Measurements from ENCODE around the gene RAB8B.

Gene RAB8B

GRCh38 chr15:63299943-63300575 is 110.7 kb downstream of the RAB8B start:
- in situ Hi-C loops (cut with MboI; ENCODE audit: low sequenced_read_pairs): loop anchor here (25.0 kb wide), 1 partner anchor 287 kb away; the partner anchor contains the start of gene FBXL22

DNA sequence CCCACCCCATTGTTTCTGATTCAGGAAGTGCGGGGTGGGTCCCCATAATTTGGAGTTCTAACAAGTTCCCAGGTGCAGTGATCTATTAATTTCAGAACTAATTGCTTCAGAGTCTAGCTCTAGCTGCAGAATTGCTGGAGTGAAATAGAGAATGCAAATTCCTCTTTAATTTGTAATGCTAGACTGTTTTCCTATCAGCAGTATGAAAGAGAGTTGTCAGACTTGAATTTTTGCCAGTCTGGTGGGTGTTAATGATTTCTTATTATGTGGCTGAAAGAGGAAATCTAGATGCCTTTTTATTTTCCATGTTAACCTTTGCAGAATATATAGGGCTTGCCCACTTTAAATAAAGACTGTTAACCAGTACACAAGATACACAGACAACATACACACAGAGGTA is 111.7 kb downstream of the RAB8B start:
- in situ Hi-C loops (cut with MboI; ENCODE audit: low sequenced_read_pairs): no loop called here

GRCh38 chr15:63305260-63305659 is 115.9 kb downstream of the RAB8B start:
- in situ Hi-C loops (cut with MboI; ENCODE audit: low sequenced_read_pairs): no loop called here

GRCh38 chr15:63306492-63307073 is 117.2 kb downstream of the RAB8B start:
- in situ Hi-C loops (cut with MboI; ENCODE audit: low sequenced_read_pairs): no loop called here

- in situ Hi-C loops (cut with MboI; ENCODE audit: low sequenced_read_pairs): no loop called here
Measured at GRCh38 chr15:63308491-63308890, 119.1 kb downstream of the RAB8B start.

DNA sequence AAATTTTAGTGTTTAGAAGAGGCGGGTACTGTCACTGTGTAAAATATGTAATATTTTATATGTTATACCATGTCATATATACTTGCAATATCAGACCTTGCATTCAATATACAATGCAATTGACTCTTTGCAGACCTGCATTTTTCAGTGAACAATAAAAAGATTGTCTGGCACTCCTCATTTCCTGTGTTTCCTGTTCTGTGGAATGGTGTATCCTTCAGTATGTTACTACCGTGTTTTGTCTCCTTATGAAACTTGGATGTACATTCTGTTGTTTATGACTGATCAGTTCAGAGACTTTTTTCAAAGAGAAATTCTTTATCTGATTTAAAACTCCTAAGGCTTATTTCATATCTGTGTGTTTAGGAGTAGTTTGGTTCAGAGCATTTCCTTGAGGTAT is 119.5 kb downstream of the RAB8B start:
- in situ Hi-C loops (cut with MboI; ENCODE audit: low sequenced_read_pairs): no loop called here

- in situ Hi-C loops (cut with MboI; ENCODE audit: low sequenced_read_pairs): no loop called here
Measured at GRCh38 chr15:63310646-63311045, 121.2 kb downstream of the RAB8B start.

- in situ Hi-C loops (cut with MboI; ENCODE audit: low sequenced_read_pairs): no loop called here
Measured at GRCh38 chr15:63312286-63312685, 122.9 kb downstream of the RAB8B start.

DNA sequence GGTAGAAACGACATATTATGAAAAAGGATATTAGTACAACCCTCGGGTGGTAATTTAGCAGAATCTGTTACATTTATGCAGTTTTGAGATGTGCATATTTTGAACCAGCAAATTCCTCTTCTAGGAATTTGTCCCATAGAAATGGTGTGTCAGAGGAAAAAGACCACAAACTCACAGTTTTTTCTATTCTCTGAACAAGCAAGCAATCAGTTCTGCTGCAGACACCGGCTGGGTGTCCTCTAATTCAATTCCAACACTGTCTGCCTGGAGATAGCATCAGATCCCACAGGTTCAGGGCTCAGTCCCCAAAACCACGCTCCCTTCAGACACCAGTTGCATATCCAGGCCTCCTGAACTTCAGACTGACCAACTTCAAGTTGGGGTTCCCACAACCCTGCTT is 124.4 kb downstream of the RAB8B start:
- in situ Hi-C loops (cut with MboI; ENCODE audit: low sequenced_read_pairs): no loop called here

- in situ Hi-C loops (cut with MboI; ENCODE audit: low sequenced_read_pairs): no loop called here
Measured at GRCh38 chr15:63314409-63314808, 125.0 kb downstream of the RAB8B start.

Measured in HL-60/S4 treated with retinoic acid at 250 ng/mL for 4 days and 3 days (cell line).